Heart left ventricle (tissue), 16 donors: Measurements from ENCODE around the gene ARRDC2. TPM values are rescaled to one million over a fixed set of nuclear protein-coding genes. Genes with fewer than 3 reads are reported as not detected.
A peak's percentile ranks its signal among the peaks of the same experiment; 100 is the strongest.

Source experiments
- ATAC-seq, 4 donors: fragments of 200-7000 bp; cut with Tn5 transposase; one replicate each; pipeline ENCODE4 v1.9.1; 2020 to 2022; ENCODE audit warnings: moderate library complexity in 4 of 4, mild to moderate bottlenecking in 3 of 4, moderate number of reproducible peaks in 1 of 4
- DNase-seq, 5 donors: peaks; one replicate each; pipeline ENCODE4 v3.0.0-alpha.2; 2020
- H3K27ac ChIP-seq, 12 donors: fragments of 200-600 bp; sonication (generic) in 4 of 12; one replicate each; pipeline versions ENCODE4 v1.5.0 to v1.8.0; 2016 to 2022; ENCODE audit warnings: mild to moderate bottlenecking in 2 of 12
- H3K27me3 ChIP-seq, 9 donors: fragments of 200-600 bp; sonication (generic) in 2 of 9; one replicate each; pipeline versions ENCODE4 v1.5.1 to v1.8.0; 2016 to 2022; ENCODE audit warnings: mild to moderate bottlenecking in 3 of 9
- H3K36me3 ChIP-seq, 9 donors: fragments of 200-600 bp; sonication (generic) in 2 of 9; one replicate each; pipeline versions ENCODE4 v1.5.0 to v1.8.0; 2018 to 2022; ENCODE audit warnings: mild to moderate bottlenecking in 2 of 9
- H3K4me1 ChIP-seq, 12 donors: fragments of 200-600 bp; sonication (generic) in 4 of 12; one replicate each; pipeline versions ENCODE4 v1.5.0 to v1.8.0; 2016 to 2022; ENCODE audit warnings: mild to moderate bottlenecking in 3 of 12
- H3K4me3 ChIP-seq, 12 donors: fragments of 200-600 bp; sonication (generic) in 4 of 12; one replicate each; pipeline versions ENCODE4 v1.5.0 to v1.8.0; 2017 to 2022; ENCODE audit warnings: mild to moderate bottlenecking in 9 of 12, moderate library complexity in 4 of 12
- H3K9me3 ChIP-seq, 12 donors: fragments of 200-600 bp; sonication (generic) in 4 of 12; one replicate each; pipeline versions ENCODE4 v1.5.0 to v1.8.0; 2016 to 2022; ENCODE audit warnings: mild to moderate bottlenecking in 1 of 12
- POLR2A ChIP-seq, 2 donors: fragments of 450-650 bp; IDR thresholded peaks; one replicate each; pipeline ENCODE4 v1.6.1; 2017; ENCODE audit warnings: antibody characterized with exemption in 2 of 2, mild to moderate bottlenecking in 2 of 2, moderate library complexity in 2 of 2
- WGBS, 4 donors: extraction: QIAGEN DNeasy Blood & Tissue Kit in 2 of 4; methylation state at CpG; one replicate each; pipeline versions ENCODE4 v1.1.5 to v1.1.7; 2013 to 2018; 5-methylcytosine and 5-hydroxymethylcytosine counted together
- intact Hi-C, 10 donors: fragments of 100-400 bp; cut with DNase I; formaldehyde crosslinking; loops; one replicate each; pipeline versions ENCODE4 v1.11.1 to v1.14.2; 2022
- long read RNA-seq, 3 donors: library from polyadenylated mRNA; unstranded; transcript quantifications; one replicate each; pipeline ENCODE4 v2.0.0, GENCODE V29; 2020 to 2021
- polyA plus RNA-seq, 2 donors: library from polyadenylated mRNA; stranded (reverse); fragments of 200-250 nt; gene quantifications; one replicate each; pipeline ENCODE4 v1.2.3, GENCODE V29; 2013
- total RNA-seq, 9 donors: library from RNA; depleted of rRNA in 2 of 9; stranded (reverse); fragments of >200 nt in 2 of 9; fragmentation: NEBNext Ultra II Directional in 3 of 9; extraction: Animal tissue kit (Norgen Biotek cat#: 25700) in 3 of 9; gene quantifications; one replicate each; pipeline versions ENCODE4 v1.1.0 to v1.2.4, GENCODE V29; 2016 to 2023
- TF ChIP-seq, protein P1 (sequence below), 12 donors: fragments of 200-600 bp; sonication (generic) in 4 of 12; IDR thresholded peaks; one replicate each; pipeline versions ENCODE4 v1.5.0 to v1.8.0; 2018 to 2022; ENCODE audit warnings: antibody characterized with exemption in 12 of 12, mild to moderate bottlenecking in 5 of 12
- donor health status: ischemic (EF 13 %, LVEDD 7.1; RV severe dilation, severe dysfunction).
- donor health status: healthy with polysubstance abuse.
- donor health status: DM: no; HTN: yes; CAD: no.
- donor health status: DM: no; HTN: no; CAD: no.
- donor health status: ischemic (EF 25% LVEDD 6.9; RV normal size, moderate dysfunction).
- donor health status: ischemic (EF 25% LVEDD 5.7; RV mildly dilated, moderate dysfunction).
- donor health status: healthy.
- donor health status: DM: yes; HTN: yes; CAD: no.
- donor health status: ischemic (EF 35%, LVEDD 5.7; RV mildly dilated, moderate dysfunction).
- donor health status: nonischemic (EF 11% LVEDD 7.7; RV severe dilation, severe dysfunction).
- donor health status: DM: yes; HTN: yes; CAD: no.
- donor health status: PGD.
- donor health status: ischemic (EF 29% LVEDD 5.4; RV normal size, mild dysfunction).
- donor health status: nonischemic (EF 23%, LVEDD 6.1; RV moderate dilation, normal function).

Gene ARRDC2
- 10 to 100 TPM in 4 of 9 donors, 1 to 10 TPM in 5; 5.8 to 35.5 (median 9.9) TPM for total RNA-seq
- polyA plus RNA-seq = 10 to 100 TPM; 14.9 to 26.1 TPM
- long read RNA-seq, donor 1, transcript ARRDC2-202 (8 exons, 2,528 nt) = major isoform, 6 of 18 reads
- long read RNA-seq, donor 1, partial matches to known transcripts = 4 of 18 reads
- long read RNA-seq, donor 1, other reads (novel, unspliced or antisense) = 4 of 18 reads
- long read RNA-seq, donor 2, transcript ARRDC2-202 (8 exons, 2,528 nt) = major isoform, 10 of 24 reads
- long read RNA-seq, donor 2, transcript ARRDC2-201 (8 exons, 2,503 nt) = minor isoform, 9 of 24 reads
- long read RNA-seq, donor 2, partial matches to known transcripts = 5 of 24 reads
- long read RNA-seq, donor 2, other reads (novel, unspliced or antisense) = 0 of 24 reads
- long read RNA-seq, donor 3, transcript ARRDC2-202 (8 exons, 2,528 nt) = major isoform, 9 of 15 reads
- long read RNA-seq, donor 3, partial matches to known transcripts = 0 of 15 reads
- long read RNA-seq, donor 3, other reads (novel, unspliced or antisense) = 5 of 15 reads

DNA sequence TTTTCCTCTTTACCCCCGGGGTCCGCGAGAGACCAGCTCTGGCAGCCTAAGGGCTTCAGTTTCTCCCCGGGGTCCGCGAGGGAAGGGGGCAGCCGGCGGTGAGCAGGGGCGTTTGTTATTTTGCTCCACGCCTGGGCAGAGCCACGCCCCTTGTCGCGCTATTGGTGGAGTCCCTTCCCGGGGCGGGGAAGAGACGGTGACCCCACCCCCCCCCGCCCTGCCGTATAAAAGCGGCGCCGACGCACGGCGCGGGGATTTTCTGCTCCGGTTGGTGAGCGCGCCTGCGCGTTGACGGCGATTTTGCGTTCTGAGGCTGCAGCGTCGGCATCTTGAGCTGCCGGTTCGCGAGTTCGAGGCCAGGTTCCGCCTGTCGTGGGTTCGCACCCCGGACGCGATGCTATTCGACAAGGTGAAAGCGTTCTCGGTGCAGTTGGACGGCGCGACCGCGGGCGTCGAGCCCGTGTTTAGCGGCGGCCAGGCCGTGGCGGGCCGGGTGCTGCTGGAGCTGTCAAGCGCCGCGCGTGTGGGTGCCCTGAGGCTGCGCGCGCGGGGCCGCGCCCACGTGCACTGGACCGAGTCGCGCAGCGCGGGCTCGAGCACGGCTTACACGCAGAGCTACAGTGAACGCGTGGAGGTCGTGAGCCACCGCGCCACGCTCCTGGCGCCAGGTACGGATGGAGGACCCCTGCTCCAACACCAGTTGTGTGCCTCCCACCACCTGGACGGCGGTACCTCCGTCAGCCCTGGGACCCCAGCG, at the start of gene ARRDC2:
ARRDC2 (plus strand) TSS at position 254 of the 757 bp plus-strand sequence; CDS start at position 395, 141 bp downstream.
- no peaks in the 10 kb centered on the region for H3K9me3 ChIP-seq
- H3K27me3 ChIP-seq = no peaks in the 10 kb centered on the region
- intact Hi-C loops = loop anchor here (1.0 to 10.0 kb wide), 3 partner anchors 50 to 244 kb away; partner anchors contain the start of gene PIK3R2 (in 1 of the 10)
- TF ChIP-seq, protein P1, sequence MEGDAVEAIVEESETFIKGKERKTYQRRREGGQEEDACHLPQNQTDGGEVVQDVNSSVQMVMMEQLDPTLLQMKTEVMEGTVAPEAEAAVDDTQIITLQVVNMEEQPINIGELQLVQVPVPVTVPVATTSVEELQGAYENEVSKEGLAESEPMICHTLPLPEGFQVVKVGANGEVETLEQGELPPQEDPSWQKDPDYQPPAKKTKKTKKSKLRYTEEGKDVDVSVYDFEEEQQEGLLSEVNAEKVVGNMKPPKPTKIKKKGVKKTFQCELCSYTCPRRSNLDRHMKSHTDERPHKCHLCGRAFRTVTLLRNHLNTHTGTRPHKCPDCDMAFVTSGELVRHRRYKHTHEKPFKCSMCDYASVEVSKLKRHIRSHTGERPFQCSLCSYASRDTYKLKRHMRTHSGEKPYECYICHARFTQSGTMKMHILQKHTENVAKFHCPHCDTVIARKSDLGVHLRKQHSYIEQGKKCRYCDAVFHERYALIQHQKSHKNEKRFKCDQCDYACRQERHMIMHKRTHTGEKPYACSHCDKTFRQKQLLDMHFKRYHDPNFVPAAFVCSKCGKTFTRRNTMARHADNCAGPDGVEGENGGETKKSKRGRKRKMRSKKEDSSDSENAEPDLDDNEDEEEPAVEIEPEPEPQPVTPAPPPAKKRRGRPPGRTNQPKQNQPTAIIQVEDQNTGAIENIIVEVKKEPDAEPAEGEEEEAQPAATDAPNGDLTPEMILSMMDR (IDR thresholded peaks at IDR 0.05) = no peak
- peak; percentile 33 to 77 for TF ChIP-seq POLR2A (IDR thresholded peaks at IDR 0.05)
- peak within 1 kb of the TSS; percentile 47 to 84 (median 61) for H3K4me3 ChIP-seq
- H3K27ac ChIP-seq = peak within 1 kb of the TSS; percentile 79 to 93 (median 86)
- ATAC-seq (peak; percentile 88 to 96 (median 92)), DNase-seq (peak; percentile 93 to 96 (median 94))
- WGBS, 4 donors = 13 to 37% (median 27%) methylated on average over 17 to 92 of the region's 92 CpGs
- peaks cover 0 to 46% (median 40%) of the 10 kb centered on the region in 9 donors for H3K36me3 ChIP-seq
- peaks cover 0 to 43% (median 18%) of the 10 kb centered on the region in 12 donors for H3K4me1 ChIP-seq

DNA sequence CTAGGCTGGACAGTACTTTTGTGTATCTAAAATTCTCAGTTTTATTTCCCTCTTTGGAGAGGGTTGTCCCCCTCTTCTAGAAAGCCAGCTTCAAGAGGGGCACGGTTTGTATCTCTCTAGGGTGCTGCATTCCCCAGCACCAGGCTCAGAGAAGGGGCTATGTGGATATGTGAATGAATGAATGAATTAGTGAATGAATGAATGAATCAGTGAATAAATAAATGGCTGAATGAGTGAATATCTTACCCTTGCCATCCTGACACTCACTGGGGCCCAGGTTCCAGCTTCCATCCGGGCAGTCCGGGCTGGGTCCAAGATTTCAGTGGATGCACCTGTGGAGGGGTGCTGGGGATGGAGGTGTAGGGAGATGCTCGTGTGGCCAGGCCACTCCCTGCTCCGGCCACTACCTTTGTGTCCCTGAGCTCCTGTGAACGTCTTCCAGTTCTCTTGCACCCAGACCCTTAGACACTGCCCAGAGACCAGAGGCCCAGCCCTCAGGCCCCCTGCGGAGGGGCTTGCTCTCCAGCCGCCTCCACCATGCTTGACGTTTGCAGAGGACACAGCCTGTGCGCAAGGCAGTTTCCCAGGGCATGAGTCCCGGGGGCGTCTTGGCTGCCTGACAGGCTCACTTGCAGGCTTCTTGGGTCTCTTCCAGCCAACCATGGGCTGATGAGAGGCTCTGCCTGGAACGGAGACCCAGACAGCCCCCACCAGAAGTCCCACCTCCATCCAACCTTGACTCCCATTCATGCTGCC, 43.9 kb upstream of the ARRDC2 start:
- H3K36me3 ChIP-seq = no peaks in the 10 kb centered on the region
- H3K27ac ChIP-seq = no peak overlapping the region
- TF ChIP-seq POLR2A (IDR thresholded peaks at IDR 0.05) = no peak
- TF ChIP-seq, protein P1 (IDR thresholded peaks at IDR 0.05) = no peak
- peaks cover 0 to 16% (median 0%) of the 10 kb centered on the region in 12 donors for H3K4me1 ChIP-seq
- no peak overlapping the region for H3K4me3 ChIP-seq
- peaks cover 7 to 85% (median 43%) of the 10 kb centered on the region in 9 donors for H3K27me3 ChIP-seq
- WGBS, 4 donors = 51 to 74% (median 53%) methylated on average over 3 to 13 of the region's 13 CpGs
- H3K9me3 ChIP-seq = no peaks in the 10 kb centered on the region
- DNase-seq (no peak), ATAC-seq (no peak)
- intact Hi-C loops = no loop called here

DNA sequence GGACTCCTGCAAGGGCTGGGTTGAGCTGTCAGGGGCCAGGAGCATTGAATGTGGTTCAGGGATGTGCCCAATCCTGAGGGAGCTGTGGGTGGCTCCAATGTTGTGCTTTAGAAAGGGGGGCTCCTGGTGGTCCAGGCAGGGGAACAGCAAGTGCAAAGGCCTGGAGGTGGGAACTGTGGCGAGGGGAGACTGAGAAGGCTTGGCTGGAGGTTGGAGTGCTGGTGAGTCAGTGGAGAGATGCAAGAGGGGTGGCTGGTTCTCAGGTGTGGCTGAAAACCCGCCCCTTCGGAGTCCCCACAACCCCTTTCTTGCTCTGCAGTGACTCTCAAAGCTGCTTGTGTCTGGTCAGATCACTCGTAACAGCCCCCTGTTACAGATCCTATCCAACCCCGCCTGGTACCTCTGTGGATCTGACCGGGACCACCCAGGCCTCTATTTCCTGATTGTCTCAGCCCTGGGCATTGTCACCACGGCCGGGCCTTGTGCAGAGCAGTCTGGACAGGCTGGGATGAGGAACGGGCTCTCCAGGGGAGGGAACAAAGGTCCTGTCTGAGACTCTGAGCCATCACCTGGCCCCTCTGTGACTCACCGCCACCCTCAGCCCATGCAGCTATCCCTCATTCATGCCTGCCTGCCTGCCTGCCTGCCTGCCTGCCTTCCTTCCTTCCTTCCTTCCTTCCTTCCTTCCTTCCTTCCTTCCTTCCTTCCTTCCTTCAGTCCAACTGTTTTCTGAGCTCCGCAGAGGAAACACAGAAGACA, 42.4 kb upstream of the ARRDC2 start:
- H3K27me3 ChIP-seq = peaks cover 7 to 84% (median 43%) of the 10 kb centered on the region in 9 donors
- intact Hi-C loops = no loop called here
- WGBS, 4 donors = 58 to 62% (median 60%) methylated on average over 11 of the region's 11 CpGs

More for the DNA sequence above, 42.4 kb upstream of the ARRDC2 start:
- Histone ChIP-seq H3K27ac (no peak overlapping the region), H3K36me3 (no peaks in the 10 kb centered on the region), H3K9me3 (no peaks in the 10 kb centered on the region), H3K4me3 (no peak overlapping the region), H3K4me1 (peaks cover 0 to 16% (median 0%) of the 10 kb centered on the region in 12 donors)
- ATAC-seq = no peak
- TF ChIP-seq, protein P1 (IDR thresholded peaks at IDR 0.05) = no peak
- no peak for TF ChIP-seq POLR2A (IDR thresholded peaks at IDR 0.05)
- no peak for DNase-seq
